Skeletal muscle tissue (tissue), 4 donors: Measurements from ENCODE around the gene NXN. TPM values are rescaled to one million over a fixed set of nuclear protein-coding genes. Genes with fewer than 3 reads are reported as not detected.
A peak's percentile ranks its signal among the peaks of the same experiment; 100 is the strongest.
"Not testable (repeated sequence)": the region's sequence is repeated elsewhere in the genome, so short reads cannot be mapped to it uniquely, and the experiment has no call there.

Experiments used
- H3K27ac ChIP-seq: one replicate; pipeline ENCODE4 v1.7.0; 2013; ENCODE audit warnings: mild to moderate bottlenecking, low read depth, low read length, inconsistent platforms
- H3K27me3 ChIP-seq, 3 donors: one replicate each; pipeline ENCODE4 v1.7.0; 2013; ENCODE audit warnings: low read length in 3 of 3; ENCODE audit not compliant: control insufficient read depth in 3 of 3, insufficient read depth in 3 of 3
- H3K36me3 ChIP-seq, 3 donors: one replicate each; pipeline ENCODE4 v1.7.0; 2013; ENCODE audit warnings: low read length in 3 of 3; ENCODE audit not compliant: control insufficient read depth in 3 of 3, insufficient read depth in 3 of 3
- H3K4me1 ChIP-seq, 3 donors: one replicate each; pipeline ENCODE4 v1.7.0; 2013; ENCODE audit warnings: low read length in 3 of 3, mild to moderate bottlenecking in 3 of 3; ENCODE audit not compliant: control insufficient read depth in 3 of 3, insufficient read depth in 3 of 3
- H3K4me3 ChIP-seq, 3 donors: one replicate each; pipeline ENCODE4 v1.7.0; 2013; ENCODE audit warnings: low read length in 3 of 3
- H3K9ac ChIP-seq, 3 donors: one replicate each; pipeline ENCODE4 v1.7.0; 2013; ENCODE audit warnings: low read length in 3 of 3, mild to moderate bottlenecking in 3 of 3, moderate library complexity in 2 of 3, low read depth in 1 of 3
- H3K9me3 ChIP-seq, 3 donors: one replicate each; pipeline ENCODE4 v1.7.0; 2013; ENCODE audit warnings: low read length in 3 of 3; ENCODE audit not compliant: control insufficient read depth in 3 of 3
- total RNA-seq: library from RNA; depleted of rRNA; stranded (reverse); fragments of >200 nt; gene quantifications from one replicate; pipeline ENCODE4 v1.2.3, GENCODE V29; 2014
- donor health status: Osteomylitis.

The NXN gene
- total RNA-seq, 1 donor from 2014 or later = 33.9 TPM

DNA sequence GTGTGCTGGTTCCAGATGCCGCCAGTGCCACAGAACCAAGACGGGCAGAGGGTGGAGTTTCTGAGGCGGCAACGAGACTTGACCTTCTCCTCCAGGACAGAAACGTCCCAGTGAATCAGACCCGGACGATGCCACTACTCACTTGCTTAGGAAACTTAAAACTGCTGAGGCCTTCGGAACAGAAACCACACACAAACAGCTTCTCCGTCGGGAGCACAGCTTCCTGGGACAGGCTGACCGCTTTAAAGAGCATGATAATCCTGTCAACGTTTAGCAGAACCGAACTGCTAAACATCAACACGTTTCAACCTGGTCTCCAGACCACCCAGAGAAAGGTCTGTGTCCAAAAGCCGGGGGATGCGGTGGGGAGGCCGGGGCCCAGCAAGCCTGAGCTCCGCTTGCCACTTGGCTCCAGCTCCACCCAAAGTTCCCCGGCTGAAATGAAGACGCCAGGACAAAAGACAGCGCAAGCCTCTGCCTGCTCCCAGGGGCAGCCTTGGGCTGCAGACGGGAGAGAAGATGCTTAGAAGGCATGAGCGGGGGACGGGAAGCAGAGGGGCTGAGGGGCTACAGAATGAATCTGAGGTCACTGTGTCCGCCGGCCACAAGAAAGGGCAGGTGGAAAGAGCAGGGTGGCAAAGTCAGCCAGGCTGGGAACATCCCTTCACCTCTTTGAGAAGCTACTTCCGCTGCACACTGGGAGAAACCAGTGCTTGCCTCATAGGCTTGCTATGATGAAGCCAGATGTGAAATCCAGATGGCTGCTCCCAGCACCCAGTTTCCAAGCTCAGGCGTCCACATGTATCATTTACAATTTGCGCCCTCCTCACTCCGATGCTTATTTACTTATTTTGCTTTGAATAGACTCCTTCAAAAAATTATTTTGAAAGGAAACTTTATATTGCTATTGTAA, 128.5 kb downstream of the NXN start:
- no peaks in the 10 kb centered on the region for H3K27me3 ChIP-seq
- no peaks in the 10 kb centered on the region for H3K9me3 ChIP-seq
- H3K4me3 ChIP-seq = peak overlapping the region; percentile 27 to 56 (median 43)
- H3K9ac ChIP-seq = peak overlapping the region; percentile 41 to 61 (median 43)
- H3K36me3 ChIP-seq = no peaks in the 10 kb centered on the region
- peaks cover 28 to 46% (median 39%) of the 10 kb centered on the region in 3 donors for H3K4me1 ChIP-seq
- peak overlapping the region; percentile 61 for H3K27ac ChIP-seq

DNA sequence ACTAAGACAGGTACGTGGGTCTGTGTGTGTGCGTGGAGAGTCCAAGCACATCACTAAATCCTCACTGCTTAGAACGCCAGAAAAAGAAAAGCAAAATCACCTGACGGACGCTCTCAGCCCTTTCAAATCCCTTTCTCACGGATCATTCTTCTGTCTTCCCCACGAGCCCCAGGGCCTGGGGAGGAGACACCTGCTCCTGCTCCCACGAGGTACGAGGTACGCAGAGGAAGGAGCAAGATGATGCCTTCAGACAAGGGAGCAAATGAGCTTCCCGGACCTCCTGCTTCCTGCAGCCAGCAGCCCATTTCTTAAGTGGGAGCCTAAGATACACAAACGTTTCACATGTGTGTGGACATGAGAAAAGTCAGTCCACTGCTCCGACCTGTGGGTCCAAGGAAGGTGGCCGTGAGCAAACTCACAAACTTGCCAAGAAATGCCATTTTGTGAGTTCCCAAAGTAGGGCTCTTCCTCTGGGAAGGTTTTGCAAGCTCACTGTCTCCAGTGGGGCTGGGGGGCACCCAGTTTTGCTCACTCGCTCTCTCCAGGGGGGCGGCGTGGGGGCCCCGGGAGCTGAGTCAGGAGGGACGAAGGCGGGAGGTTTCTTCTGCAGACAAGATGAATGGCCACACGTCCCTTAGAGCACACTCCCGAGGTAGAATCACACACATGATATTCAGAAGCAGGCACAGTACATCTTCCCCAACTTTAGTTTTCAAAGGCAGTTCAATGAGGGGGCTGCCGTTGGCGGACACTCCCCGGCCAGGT, 129.3 kb downstream of the NXN start:
- Histone ChIP-seq H3K36me3 (no peaks in the 10 kb centered on the region), H3K9ac (peak overlapping the region in 2 of 3 donors; percentile 41 to 61), H3K4me3 (peak overlapping the region; percentile 27 to 56 (median 43)), H3K27me3 (no peaks in the 10 kb centered on the region), H3K27ac (peak overlapping the region; percentile 61), H3K9me3 (no peaks in the 10 kb centered on the region), H3K4me1 (peaks cover 28 to 46% (median 36%) of the 10 kb centered on the region in 3 donors)

DNA sequence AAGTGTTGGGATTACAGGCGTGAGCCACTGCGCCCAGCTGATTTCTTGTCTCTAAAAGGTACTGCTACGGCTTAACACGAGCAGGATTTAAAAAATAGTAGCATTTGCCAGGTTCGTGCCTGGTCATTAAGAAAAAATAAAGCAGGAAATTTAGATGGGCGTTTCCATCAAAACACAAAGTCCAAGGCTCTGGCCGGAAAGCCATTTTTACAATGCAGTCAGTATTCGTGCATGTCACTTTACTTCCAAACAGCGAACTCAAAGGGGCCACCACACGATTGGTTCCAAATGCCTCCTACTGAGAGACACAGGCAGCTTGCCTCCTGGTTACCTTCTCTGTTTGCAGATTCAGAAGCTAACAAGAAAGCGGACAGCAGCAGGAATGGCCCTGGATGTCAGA, 131.2 kb downstream of the NXN start:
- no peaks in the 10 kb centered on the region for H3K27me3 ChIP-seq
- peaks cover 41 to 60% (median 50%) of the 10 kb centered on the region in 3 donors for H3K4me1 ChIP-seq
- H3K36me3 ChIP-seq = no peaks in the 10 kb centered on the region
- no peak overlapping the region for H3K9ac ChIP-seq
- H3K4me3 ChIP-seq = peak overlapping the region in 1 of 3 donors; percentile 41
- peak overlapping the region; percentile 25 for H3K27ac ChIP-seq
- H3K9me3 ChIP-seq = no peaks in the 10 kb centered on the region

DNA sequence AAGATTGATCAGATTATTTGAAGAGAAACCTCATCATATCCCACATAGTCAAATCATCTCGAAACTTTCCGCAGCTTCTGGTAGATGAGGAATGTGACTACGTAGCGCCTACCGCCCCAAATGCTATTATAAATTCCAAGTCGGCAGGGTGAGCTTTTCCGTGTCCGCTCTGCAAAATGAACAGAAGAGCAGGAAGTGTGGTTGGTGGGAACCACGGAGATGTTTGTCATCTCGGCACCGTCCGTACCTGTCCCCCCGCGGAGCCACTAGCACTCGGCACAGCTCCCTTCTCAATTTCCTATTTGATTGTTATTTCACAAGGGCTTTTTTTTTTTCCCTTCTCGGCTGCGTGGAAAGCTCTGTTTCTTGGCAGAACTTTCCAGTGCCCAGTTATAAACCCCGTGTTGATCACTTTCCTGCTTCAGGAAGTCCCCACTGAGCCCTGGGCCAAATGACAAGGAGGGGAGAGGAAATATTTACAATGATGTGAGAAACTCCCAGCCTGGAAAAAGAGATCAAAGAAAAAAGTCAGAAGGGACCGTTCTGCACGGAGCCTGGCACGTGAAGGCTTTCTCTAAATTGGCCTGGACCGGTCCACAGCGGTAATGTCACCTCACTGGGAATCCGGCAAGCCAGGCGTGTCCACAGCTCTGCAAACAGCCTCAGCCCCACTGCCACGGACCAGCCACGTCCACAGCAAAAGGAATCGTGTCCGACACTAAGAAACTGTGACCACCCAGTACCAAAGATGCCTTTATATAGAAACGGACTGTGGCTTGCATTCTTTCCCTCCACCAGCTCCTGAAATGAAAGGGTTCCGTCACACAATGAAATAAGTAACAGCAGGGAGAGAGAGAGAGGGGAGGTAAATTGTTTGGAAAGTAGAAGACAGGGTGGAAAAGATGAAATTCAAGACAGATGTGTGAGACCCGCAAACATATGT, 132.4 kb downstream of the NXN start:
- no peaks in the 10 kb centered on the region for H3K36me3 ChIP-seq
- no peaks in the 10 kb centered on the region for H3K27me3 ChIP-seq
- peaks cover 44 to 62% (median 55%) of the 10 kb centered on the region in 3 donors for H3K4me1 ChIP-seq
- H3K4me3 ChIP-seq = peak overlapping the region in 1 of 3 donors; percentile 38
- H3K9me3 ChIP-seq = no peaks in the 10 kb centered on the region
- peak overlapping the region in 2 of 3 donors; percentile 54 for H3K9ac ChIP-seq
- H3K27ac ChIP-seq = peak overlapping the region; percentile 25

DNA sequence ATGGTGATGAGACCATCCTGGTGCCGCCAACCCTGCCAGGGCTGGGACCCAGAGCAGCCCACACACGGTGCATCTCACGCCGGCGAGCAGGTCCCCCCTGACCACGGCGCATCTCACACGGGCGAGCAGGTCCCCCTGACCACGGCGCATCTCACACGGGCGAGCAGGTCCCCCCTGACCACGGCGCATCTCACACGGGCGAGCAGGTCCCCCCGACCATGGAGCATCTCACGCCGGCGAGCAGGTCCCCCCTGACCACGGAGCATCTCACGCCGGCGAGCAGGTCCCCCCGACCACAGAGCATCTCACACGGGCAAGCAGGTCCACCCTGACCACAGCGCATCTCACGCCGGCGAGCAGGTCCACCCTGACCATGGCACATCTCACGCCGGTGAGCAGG, 138.3 kb downstream of the NXN start:
- Histone ChIP-seq H3K4me3 (no peak overlapping the region), H3K4me1 (peaks cover 20 to 30% (median 28%) of the 10 kb centered on the region in 3 donors), H3K27ac (no peak overlapping the region), H3K9ac (no peak overlapping the region), H3K9me3 (no peaks in the 10 kb centered on the region), H3K36me3 (no peaks in the 10 kb centered on the region), H3K27me3 (no peaks in the 10 kb centered on the region)

DNA sequence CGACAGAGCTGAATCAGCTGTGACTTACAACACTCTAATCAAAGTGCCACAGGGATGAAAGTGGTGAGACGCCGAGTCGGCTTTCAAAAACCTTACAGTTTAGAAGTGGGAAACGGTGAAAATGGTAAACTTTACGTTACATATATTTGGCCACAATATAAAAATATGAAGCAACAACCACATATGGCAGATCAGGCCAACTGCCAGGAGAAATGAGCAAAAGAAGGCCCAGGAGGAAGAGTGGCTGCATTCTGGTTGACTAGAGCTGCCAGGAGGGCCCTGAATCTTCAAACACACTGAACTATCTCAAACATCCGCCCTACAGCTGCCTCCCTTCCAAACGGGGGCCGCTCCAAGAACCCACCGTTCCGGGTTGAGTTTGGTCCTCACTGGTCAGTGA, 141.1 kb downstream of the NXN start:
- Histone ChIP-seq H3K27me3 (no peaks in the 10 kb centered on the region), H3K36me3 (no peaks in the 10 kb centered on the region), H3K4me1 (peaks cover 12 to 25% (median 22%) of the 10 kb centered on the region in 3 donors), H3K9ac (no peak overlapping the region), H3K4me3 (no peak overlapping the region), H3K27ac (no peak overlapping the region), H3K9me3 (no peaks in the 10 kb centered on the region)

DNA sequence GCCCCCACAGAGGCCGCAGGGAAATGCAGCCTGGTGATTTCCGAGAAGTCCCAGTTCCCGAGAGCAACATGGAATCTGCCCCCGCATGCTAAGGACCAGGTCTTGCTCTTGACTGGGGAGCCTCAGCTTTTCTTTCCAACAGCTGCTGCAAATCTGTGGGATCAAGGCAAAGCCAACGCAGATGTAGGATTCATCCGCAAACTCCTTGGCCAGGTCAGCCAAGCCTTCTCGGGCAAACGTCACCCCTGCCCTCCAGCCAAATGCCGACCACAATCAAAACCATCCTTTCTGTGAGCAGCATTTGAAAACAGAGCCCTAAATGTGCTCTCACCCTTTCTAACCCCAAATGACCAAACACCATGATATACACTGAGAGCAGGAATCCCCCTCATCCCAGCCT, 143.4 kb downstream of the NXN start:
- peaks cover 5 to 16% (median 6%) of the 10 kb centered on the region in 3 donors for H3K4me1 ChIP-seq
- H3K9me3 ChIP-seq = no peaks in the 10 kb centered on the region
- no peaks in the 10 kb centered on the region for H3K27me3 ChIP-seq
- H3K27ac ChIP-seq = peak overlapping the region; percentile 37
- peak overlapping the region in 1 of 3 donors; percentile 13 for H3K4me3 ChIP-seq
- H3K9ac ChIP-seq = no peak overlapping the region
- no peaks in the 10 kb centered on the region for H3K36me3 ChIP-seq

DNA sequence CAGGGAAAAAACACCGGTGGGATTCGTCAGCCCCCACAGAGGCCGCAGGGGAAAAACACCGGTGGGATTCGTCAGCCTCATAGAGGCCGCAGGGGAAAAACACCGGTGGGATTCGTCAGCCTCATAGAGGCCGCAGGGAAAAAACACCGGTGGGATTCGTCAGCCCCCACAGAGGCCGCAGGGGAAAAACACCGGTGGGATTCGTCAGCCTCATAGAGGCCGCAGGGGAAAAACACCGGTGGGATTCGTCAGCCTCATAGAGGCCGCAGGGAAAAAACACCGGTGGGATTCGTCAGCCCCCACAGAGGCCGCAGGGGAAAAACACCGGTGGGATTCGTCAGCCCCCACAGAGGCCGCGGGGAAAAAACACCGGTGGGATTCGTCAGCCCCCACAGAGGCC, 143.9 kb downstream of the NXN start:
- not testable (repeated sequence) for H3K27me3 ChIP-seq, H3K9me3 ChIP-seq

DNA sequence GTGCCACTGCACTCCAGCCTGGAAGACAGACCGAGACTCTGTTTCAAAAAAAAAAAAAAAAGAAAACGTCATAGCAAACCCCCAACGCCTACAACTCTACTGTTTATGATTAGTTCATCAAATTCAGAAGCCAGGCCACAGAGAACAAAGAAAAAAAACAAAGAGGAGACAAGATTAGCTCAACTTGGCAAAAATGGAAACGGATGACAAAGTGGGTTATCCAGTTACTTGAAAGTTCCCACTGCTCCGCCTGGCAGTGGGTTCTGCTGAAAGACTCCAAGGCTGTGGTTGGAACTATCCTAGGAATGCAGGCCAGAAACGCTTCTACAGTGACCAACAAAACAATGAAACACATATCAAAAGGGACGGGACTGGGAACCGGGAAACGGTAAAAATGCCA, 144.3 kb downstream of the NXN start:
- Histone ChIP-seq H3K27me3 (no peaks in the 10 kb centered on the region), H3K4me3 (no peak overlapping the region), H3K9ac (peak overlapping the region in 1 of 3 donors; percentile 9), H3K36me3 (no peaks in the 10 kb centered on the region), H3K4me1 (peaks cover 8 to 24% (median 14%) of the 10 kb centered on the region in 3 donors), H3K9me3 (no peaks in the 10 kb centered on the region), H3K27ac (peak overlapping the region; percentile 12)

More for the DNA sequence above, 143.9 kb downstream of the NXN start:
- not testable (repeated sequence) for H3K36me3 ChIP-seq, H3K4me3 ChIP-seq, H3K27ac ChIP-seq
- Histone ChIP-seq H3K4me1 (peaks cover 5 to 19% (median 10%) of the 10 kb centered on the region in 3 donors), H3K9ac (peak overlapping the region in 1 of 3 donors; percentile 9)
